PC-3 (cell line): ENCODE measurements around the gene MTF2. TPM values are rescaled to one million over a fixed set of nuclear protein-coding genes. Genes with fewer than 3 reads are reported as not detected.

Experiments used
- ATAC-seq: fragments of 200-7000 bp; cut with Tn5 transposase; 2 replicates; pipeline ENCODE4 v1.9.1; 2020; ENCODE audit warnings: mild to moderate bottlenecking, moderate library complexity
- BruUV-seq: library from RNA; stranded (reverse); fragments of 400-500 nt; replicated peaks from 2 replicates; lab custom pipeline; 2021; lab: Mats Ljungman, UMichigan
- CTCF ChIA-PET: fragments of 300-600 bp; sonication (Branson Sonifier 250); formaldehyde crosslinking; loops from one replicate; lab custom pipeline; 2022; ENCODE audit warnings: antibody characterized with exemption; lab: Charles Lee
- POLR2A ChIA-PET: fragments of 300-600 bp; sonication (Branson Sonifier 250); formaldehyde crosslinking; loops from one replicate; lab custom pipeline; 2022; ENCODE audit warnings: antibody characterized with exemption; ENCODE audit not compliant: unreplicated experiment; lab: Charles Lee
- DNase-seq: peaks from one replicate; pipeline ENCODE4 v3.0.0-alpha.2; 2015
- H2AFZ ChIP-seq: fragments of 300-600 bp; sonication (generic); 2 replicates; pipeline ENCODE4 v1.6.0; 2016; ENCODE audit warnings: antibody characterized with exemption, low read length
- H3F3A ChIP-seq: fragments of 300-600 bp; sonication (generic); one replicate; pipeline ENCODE4 v1.6.0; 2017; ENCODE audit warnings: antibody characterized with exemption, low read length, control low read depth, mild to moderate bottlenecking; ENCODE audit not compliant: unreplicated experiment
- H3K27ac ChIP-seq: fragments of 300-600 bp; sonication (generic); 2 replicates; pipeline ENCODE4 v1.5.1; 2016; ENCODE audit warnings: mild to moderate bottlenecking, low read length
- H3K27me3 ChIP-seq: fragments of 300-600 bp; sonication (generic); 2 replicates; pipeline ENCODE4 v1.6.1; 2016; ENCODE audit warnings: low read length, mixed read lengths
- H3K36me3 ChIP-seq: fragments of 300-600 bp; sonication (generic); 2 replicates; pipeline ENCODE4 v1.6.1; 2016; ENCODE audit warnings: low read depth, mixed run types, low read length, mixed read lengths
- H3K4me1 ChIP-seq: fragments of 300-600 bp; sonication (generic); 2 replicates; pipeline ENCODE4 v1.5.1; 2016; ENCODE audit warnings: low read length; ENCODE audit not compliant: insufficient read depth
- H3K4me2 ChIP-seq: fragments of 300-600 bp; sonication (generic); 2 replicates; pipeline ENCODE4 v1.6.0; 2016; ENCODE audit warnings: low read length
- H3K4me3 ChIP-seq: fragments of 300-600 bp; sonication (generic); 2 replicates; pipeline ENCODE4 v1.5.1; 2016; ENCODE audit warnings: mild to moderate bottlenecking, low read length, mixed read lengths
- H3K79me2 ChIP-seq: fragments of 300-600 bp; sonication (generic); 2 replicates; pipeline ENCODE4 v1.6.1; 2017; ENCODE audit warnings: low read length, mixed read lengths
- H3K9ac ChIP-seq: fragments of 300-600 bp; sonication (generic); 2 replicates; pipeline ENCODE4 v1.6.0; 2016; ENCODE audit warnings: mild to moderate bottlenecking, low read length
- H3K9me2 ChIP-seq: fragments of 300-600 bp; sonication (generic); replicated peaks from 2 replicates; pipeline ENCODE4 v1.6.1; 2016; ENCODE audit warnings: mixed run types, low read length, mixed read lengths
- H3K9me3 ChIP-seq: fragments of 300-600 bp; sonication (generic); 2 replicates; pipeline ENCODE4 v1.6.1; 2016; ENCODE audit warnings: low read length, mixed read lengths
- H4K20me1 ChIP-seq: fragments of 300-600 bp; sonication (generic); 2 replicates; pipeline ENCODE4 v1.6.1; 2016; ENCODE audit warnings: low read length, mixed read lengths
- EZH2 ChIP-seq: fragments of 300-600 bp; sonication (generic); IDR thresholded peaks from one replicate; pipeline ENCODE4 v1.6.1; 2017; ENCODE audit warnings: antibody characterized with exemption, mild to moderate bottlenecking, low read length; ENCODE audit not compliant: unreplicated experiment
- EZH2phosphoT487 ChIP-seq: fragments of 300-600 bp; sonication (generic); IDR thresholded peaks from 2 replicates; pipeline ENCODE4 v1.6.1; 2018; ENCODE audit warnings: mild to moderate bottlenecking, antibody characterized with exemption, low read length, borderline replicate concordance
- intact Hi-C: fragments of 100-400 bp; cut with micrococcal nuclease; formaldehyde crosslinking; loops from 2 replicates; pipeline ENCODE4 v1.9.0; 2023
- total RNA-seq: library from RNA; depleted of rRNA; stranded (reverse); fragments of >200 nt; gene quantifications from 2 replicates; pipeline ENCODE4 v1.2.3, GENCODE V29; 2014; rRNA removed
- TF ChIP-seq, protein P1 (sequence below): fragments of 300-600 bp; sonication (generic); conservative IDR thresholded peaks from 2 replicates; pipeline ENCODE4 v1.5.1; 2017; ENCODE audit warnings: antibody characterized with exemption, low read depth, mild to moderate bottlenecking, low read length

The MTF2 gene
- total RNA-seq, 1 experiment from 2014 or later, result 25.3 TPM

DNA sequence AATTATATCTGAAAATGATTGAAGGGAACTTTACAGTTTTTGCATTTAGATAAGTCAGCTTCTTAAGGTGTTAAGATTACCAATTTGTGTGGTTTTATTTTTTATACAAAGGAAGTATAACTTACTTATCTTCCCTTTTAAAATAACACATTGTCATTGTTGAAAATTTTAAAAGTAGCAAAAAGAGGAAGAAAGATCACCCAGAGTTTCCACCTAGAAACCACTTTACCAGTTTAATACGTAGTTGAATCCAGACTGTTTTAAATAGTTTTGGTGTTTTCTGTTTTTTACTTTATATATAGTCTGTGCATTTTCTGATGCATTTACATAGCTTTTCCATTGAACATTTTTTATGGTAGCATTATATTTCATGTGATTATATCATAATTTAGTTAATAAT is 107.6 kb downstream of the MTF2 start:
- Histone ChIP-seq H3K27ac (no peak overlapping the region), H2AFZ (no peak overlapping the region), H3K9me3 (no peaks in the 10 kb centered on the region), H3K79me2 (peaks cover 29% of the 10 kb centered on the region), H3F3A (no peaks in the 10 kb centered on the region), H3K36me3 (peaks cover 9% of the 10 kb centered on the region; the same call in 1 of the 2 replicates), H3K9me2 (no peaks in the 10 kb centered on the region), H3K9ac (no peak overlapping the region), H4K20me1 (no peaks in the 10 kb centered on the region), H3K27me3 (no peaks in the 10 kb centered on the region), H3K4me1 (peaks cover 13% of the 10 kb centered on the region), H3K4me3 (no peak overlapping the region), H3K4me2 (no peak overlapping the region)
- POLR2A ChIA-PET, result no interaction called here
- CTCF ChIA-PET, result no interaction called here
- no TSS peak for BruUV-seq
- no peak for ATAC-seq
- TF ChIP-seq, protein P1, sequence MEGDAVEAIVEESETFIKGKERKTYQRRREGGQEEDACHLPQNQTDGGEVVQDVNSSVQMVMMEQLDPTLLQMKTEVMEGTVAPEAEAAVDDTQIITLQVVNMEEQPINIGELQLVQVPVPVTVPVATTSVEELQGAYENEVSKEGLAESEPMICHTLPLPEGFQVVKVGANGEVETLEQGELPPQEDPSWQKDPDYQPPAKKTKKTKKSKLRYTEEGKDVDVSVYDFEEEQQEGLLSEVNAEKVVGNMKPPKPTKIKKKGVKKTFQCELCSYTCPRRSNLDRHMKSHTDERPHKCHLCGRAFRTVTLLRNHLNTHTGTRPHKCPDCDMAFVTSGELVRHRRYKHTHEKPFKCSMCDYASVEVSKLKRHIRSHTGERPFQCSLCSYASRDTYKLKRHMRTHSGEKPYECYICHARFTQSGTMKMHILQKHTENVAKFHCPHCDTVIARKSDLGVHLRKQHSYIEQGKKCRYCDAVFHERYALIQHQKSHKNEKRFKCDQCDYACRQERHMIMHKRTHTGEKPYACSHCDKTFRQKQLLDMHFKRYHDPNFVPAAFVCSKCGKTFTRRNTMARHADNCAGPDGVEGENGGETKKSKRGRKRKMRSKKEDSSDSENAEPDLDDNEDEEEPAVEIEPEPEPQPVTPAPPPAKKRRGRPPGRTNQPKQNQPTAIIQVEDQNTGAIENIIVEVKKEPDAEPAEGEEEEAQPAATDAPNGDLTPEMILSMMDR, result no peak
- TF ChIP-seq EZH2, result no peak
- no peak for TF ChIP-seq EZH2phosphoT487
- intact Hi-C loops, result loop anchor here (10.0 kb wide), 1 partner anchor 158 kb away; the partner anchor contains the start of gene DR1
- DNase-seq, result no peak

Other genes starting within 250 kb of the MTF2 start
- 1,246 and 1,285 TPM in 2 replicates for gene RPL5, start 247.2 kb upstream of the MTF2 start, total RNA-seq
- 1.0 and 2.1 TPM in 2 replicates for gene DIPK1A, start 117.8 kb upstream of the MTF2 start, total RNA-seq
- 51.6 and 59.2 TPM in 2 replicates for gene TMED5, start 101.1 kb downstream of the MTF2 start, total RNA-seq
- gene CCDC18, start 101.4 kb downstream of the MTF2 start, total RNA-seq, result 8.8 and 18.9 TPM in 2 replicates